Mesendoderm (in vitro differentiated cells): ENCODE results near the gene CNPY3.

Source experiments
- DNase-seq: peaks from one replicate; pipeline ENCODE4 v3.0.0; 2013
- H2AK5ac ChIP-seq: 2 replicates; pipeline ENCODE4 v1.6.1; 2013; ENCODE audit warnings: low read length, inconsistent platforms
- H2BK120ac ChIP-seq: 2 replicates; pipeline ENCODE4 v1.6.1; 2013; ENCODE audit warnings: low read depth, mild to moderate bottlenecking, low read length, moderate library complexity, mixed read lengths
- H2BK15ac ChIP-seq: replicated peaks from 2 replicates; pipeline ENCODE4 v1.6.1; 2013; ENCODE audit warnings: low read depth, mild to moderate bottlenecking, moderate library complexity
- H2BK5ac ChIP-seq: 2 replicates; pipeline ENCODE4 v1.6.1; 2013; ENCODE audit warnings: low read length, inconsistent platforms
- H3K18ac ChIP-seq: 2 replicates; pipeline ENCODE4 v1.6.1; 2013; ENCODE audit warnings: mild to moderate bottlenecking, low read length, mixed read lengths
- H3K23ac ChIP-seq: one replicate; pipeline ENCODE4 v1.6.1; 2013; ENCODE audit warnings: low read length
- H3K27ac ChIP-seq: 2 replicates; pipeline ENCODE4 v1.5.1; 2013; ENCODE audit warnings: low read depth, mild to moderate bottlenecking, inconsistent platforms, low read length, moderate library complexity
- H3K27me3 ChIP-seq: 2 replicates; pipeline ENCODE4 v1.6.1; 2013; ENCODE audit warnings: low read length, control low read depth, mild to moderate bottlenecking, inconsistent platforms; ENCODE audit not compliant: insufficient read depth, poor library complexity
- H3K36me3 ChIP-seq: 2 replicates; pipeline ENCODE4 v1.6.1; 2013; ENCODE audit warnings: low read length, inconsistent platforms; ENCODE audit not compliant: control insufficient read depth, insufficient read depth
- H3K4ac ChIP-seq: one replicate; pipeline ENCODE4 v1.6.1; 2013; ENCODE audit warnings: low read depth, mild to moderate bottlenecking, low read length, moderate library complexity
- H3K4me1 ChIP-seq: 2 replicates; pipeline ENCODE4 v1.6.1; 2013; ENCODE audit warnings: low read depth, low read length, inconsistent platforms; ENCODE audit not compliant: control insufficient read depth
- H3K4me2 ChIP-seq: 2 replicates; pipeline ENCODE4 v1.6.1; 2013; ENCODE audit warnings: low read length
- H3K4me3 ChIP-seq: 2 replicates; pipeline ENCODE4 v1.5.1; 2013; ENCODE audit warnings: mild to moderate bottlenecking, low read length
- H3K56ac ChIP-seq: one replicate; pipeline ENCODE4 v1.6.1; 2013; ENCODE audit warnings: low read length
- H3K79me1 ChIP-seq: 2 replicates; pipeline ENCODE4 v1.6.1; 2013; ENCODE audit warnings: low read length, inconsistent platforms
- H3K79me2 ChIP-seq: 2 replicates; pipeline ENCODE4 v1.6.1; 2013; ENCODE audit warnings: mild to moderate bottlenecking, low read length; ENCODE audit not compliant: control insufficient read depth, insufficient read depth
- H3K9ac ChIP-seq: 2 replicates; pipeline ENCODE4 v1.6.1; 2013; ENCODE audit warnings: low read length, inconsistent platforms
- H4K5ac ChIP-seq: one replicate; pipeline ENCODE4 v1.6.1; 2013; ENCODE audit warnings: low read length
- H4K8ac ChIP-seq: one replicate; pipeline ENCODE4 v1.6.1; 2013; ENCODE audit warnings: low read depth, mild to moderate bottlenecking, control low read depth, low read length, moderate library complexity
- WGBS: extraction: QIAGEN DNeasy Blood & Tissue Kit; methylation state at CpG from one replicate; pipeline ENCODE4 v1.1.7; 2013; ENCODE audit warnings: low lambda C conversion rate, missing lambda C conversion rate; ENCODE audit not compliant: insufficient coverage; ENCODE audit errors: extremely low coverage; 5-methylcytosine and 5-hydroxymethylcytosine counted together

Gene CNPY3

DNA sequence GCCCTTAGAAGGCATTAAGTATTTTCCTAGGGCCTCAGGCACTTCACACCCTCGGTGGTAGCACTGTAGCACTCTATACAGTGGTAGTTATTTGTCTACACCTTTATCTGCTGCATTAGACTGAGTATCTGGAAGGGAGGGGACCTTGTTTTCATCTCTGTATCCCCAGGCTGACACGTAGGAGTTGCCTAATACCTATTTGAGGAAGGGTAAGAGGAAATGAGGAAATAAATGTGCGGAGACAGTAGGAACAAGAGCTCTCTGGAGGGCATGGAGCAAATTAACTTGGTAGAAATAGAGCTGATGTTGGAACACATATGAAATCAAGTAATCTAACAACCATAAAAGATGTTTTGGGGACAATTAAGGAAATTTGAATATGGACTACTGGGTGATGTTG, 3.9 kb downstream of the CNPY3 start:
- Histone ChIP-seq H2BK15ac (no peak overlapping the region), H3K4me1 (peaks cover 2% of the 10 kb centered on the region), H3K56ac (no peak overlapping the region), H3K4me2 (no peak overlapping the region), H2AK5ac (no peak overlapping the region), H4K8ac (no peak overlapping the region), H3K79me1 (peaks cover 18% of the 10 kb centered on the region), H3K18ac (no peak overlapping the region), H3K79me2 (peaks cover 29% of the 10 kb centered on the region), H3K27me3 (no peaks in the 10 kb centered on the region), H3K4me3 (no peak overlapping the region), H4K5ac (no peak overlapping the region), H2BK120ac (no peak overlapping the region), H3K36me3 (peaks cover 6% of the 10 kb centered on the region), H3K27ac (no peak overlapping the region), H2BK5ac (no peak overlapping the region), H3K23ac (no peak overlapping the region), H3K4ac (no peak overlapping the region), H3K9ac (no peak overlapping the region)
- WGBS: no CpG with 5 or more reads among the region's 3 CpGs
- no peak for DNase-seq

- no peak overlapping the region for H3K27ac ChIP-seq
- no peak overlapping the region for H2BK5ac ChIP-seq
- no peak overlapping the region for H4K5ac ChIP-seq
- peaks cover 2% of the 10 kb centered on the region for H3K4me1 ChIP-seq
- no peak overlapping the region for H3K56ac ChIP-seq
- WGBS: no CpG with 5 or more reads among the region's 7 CpGs
- no peak overlapping the region for H2BK120ac ChIP-seq
- no peak overlapping the region for H3K18ac ChIP-seq
- no peak overlapping the region for H4K8ac ChIP-seq
- DNase-seq: no peak
- H3K36me3 ChIP-seq: peaks cover 6% of the 10 kb centered on the region
- H3K27me3 ChIP-seq: no peaks in the 10 kb centered on the region
- H3K79me1 ChIP-seq: peaks cover 16% of the 10 kb centered on the region
- H2AK5ac ChIP-seq: no peak overlapping the region
- no peak overlapping the region for H3K9ac ChIP-seq
- H3K4ac ChIP-seq: no peak overlapping the region
- no peak overlapping the region for H3K4me3 ChIP-seq
- no peak overlapping the region for H3K4me2 ChIP-seq
- no peak overlapping the region for H3K23ac ChIP-seq
- no peak overlapping the region for H2BK15ac ChIP-seq
- H3K79me2 ChIP-seq: peaks cover 28% of the 10 kb centered on the region
These were observed 6.0 kb downstream of the CNPY3 start for GRCh38 chr6:42935322-42935721.

DNA sequence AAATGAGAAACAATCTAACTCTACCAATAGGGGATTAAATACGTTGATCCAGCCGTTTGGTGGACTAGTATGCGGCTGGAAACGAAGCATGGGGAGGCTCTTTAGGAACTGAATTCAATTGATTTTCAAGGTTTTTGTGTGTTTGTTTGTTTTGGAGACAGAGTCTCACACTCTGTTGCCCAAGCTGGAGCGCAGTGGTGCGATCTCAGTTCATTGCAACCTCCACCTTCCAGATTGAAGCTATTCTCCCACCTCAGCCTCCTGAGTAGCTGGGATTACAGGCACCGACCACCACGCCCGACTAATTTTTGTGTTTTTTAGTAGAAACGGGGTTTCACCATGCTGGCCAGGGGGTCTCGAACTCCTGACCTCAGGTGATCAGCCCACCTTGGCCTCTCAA, 7.1 kb downstream of the CNPY3 start:
- H3K36me3 ChIP-seq: peaks cover 6% of the 10 kb centered on the region
- no peak overlapping the region for H3K56ac ChIP-seq
- H3K27ac ChIP-seq: no peak overlapping the region
- H2BK15ac ChIP-seq: no peak overlapping the region
- peaks cover 18% of the 10 kb centered on the region for H3K79me2 ChIP-seq
- H2BK120ac ChIP-seq: no peak overlapping the region
- no peak for DNase-seq
- no peak overlapping the region for H2BK5ac ChIP-seq
- H4K8ac ChIP-seq: no peak overlapping the region
- peaks cover 13% of the 10 kb centered on the region for H3K79me1 ChIP-seq
- no peak overlapping the region for H3K4me2 ChIP-seq
- no peaks in the 10 kb centered on the region for H3K4me1 ChIP-seq
- no peaks in the 10 kb centered on the region for H3K27me3 ChIP-seq
- H3K23ac ChIP-seq: no peak overlapping the region
- H3K4me3 ChIP-seq: no peak overlapping the region
- no peak overlapping the region for H2AK5ac ChIP-seq
- H3K4ac ChIP-seq: no peak overlapping the region
- no peak overlapping the region for H3K18ac ChIP-seq
- no CpG with 5 or more reads among the region's 11 CpGs for WGBS
- no peak overlapping the region for H4K5ac ChIP-seq
- H3K9ac ChIP-seq: no peak overlapping the region

- no peak overlapping the region for H3K9ac ChIP-seq
- H3K79me2 ChIP-seq: peaks cover 9% of the 10 kb centered on the region
- H3K56ac ChIP-seq: no peak overlapping the region
- H3K4ac ChIP-seq: no peak overlapping the region
- H3K4me1 ChIP-seq: no peaks in the 10 kb centered on the region
- peaks cover 6% of the 10 kb centered on the region for H3K36me3 ChIP-seq
- no peak overlapping the region for H2BK15ac ChIP-seq
- H3K4me3 ChIP-seq: no peak overlapping the region
- H3K23ac ChIP-seq: no peak overlapping the region
- H3K79me1 ChIP-seq: peaks cover 9% of the 10 kb centered on the region
- WGBS: no CpG with 5 or more reads among the region's 13 CpGs
- no peak for DNase-seq
- no peak overlapping the region for H2AK5ac ChIP-seq
- H3K4me2 ChIP-seq: no peak overlapping the region
- H3K27ac ChIP-seq: no peak overlapping the region
- H2BK120ac ChIP-seq: no peak overlapping the region
- H2BK5ac ChIP-seq: no peak overlapping the region
- H4K8ac ChIP-seq: no peak overlapping the region
- no peak overlapping the region for H4K5ac ChIP-seq
- H3K27me3 ChIP-seq: no peaks in the 10 kb centered on the region
- no peak overlapping the region for H3K18ac ChIP-seq
These were observed 8.5 kb downstream of the CNPY3 start for GRCh38 chr6:42937548-42938427.

- Histone ChIP-seq H3K9ac (no peak overlapping the region), H3K4me1 (no peaks in the 10 kb centered on the region), H2AK5ac (no peak overlapping the region), H4K8ac (no peak overlapping the region), H3K18ac (no peak overlapping the region), H2BK5ac (no peak overlapping the region), H2BK120ac (no peak overlapping the region), H2BK15ac (no peak overlapping the region), H3K79me2 (peaks cover 4% of the 10 kb centered on the region), H3K36me3 (peaks cover 6% of the 10 kb centered on the region), H3K4ac (no peak overlapping the region), H3K56ac (no peak overlapping the region), H3K4me2 (no peak overlapping the region), H3K79me1 (peaks cover 7% of the 10 kb centered on the region), H3K27ac (no peak overlapping the region), H3K27me3 (no peaks in the 10 kb centered on the region), H3K23ac (no peak overlapping the region), H4K5ac (no peak overlapping the region), H3K4me3 (no peak overlapping the region)
- no peak for DNase-seq
- WGBS: no CpG with 5 or more reads among the region's 5 CpGs
These were observed 9.1 kb downstream of the CNPY3 start for GRCh38 chr6:42938428-42938796.
